ENCODE measurements around the gene SNX17. TPM values are rescaled to one million over a fixed set of nuclear protein-coding genes. Genes with fewer than 3 reads are reported as not detected.

SNX17 gene
- total and polyA plus RNA-seq, 2 of the 13 experiments (the other 11 are each of a cell fraction or from before 2014, with no cell fraction given), result 75.0 to 109 TPM

DNA sequence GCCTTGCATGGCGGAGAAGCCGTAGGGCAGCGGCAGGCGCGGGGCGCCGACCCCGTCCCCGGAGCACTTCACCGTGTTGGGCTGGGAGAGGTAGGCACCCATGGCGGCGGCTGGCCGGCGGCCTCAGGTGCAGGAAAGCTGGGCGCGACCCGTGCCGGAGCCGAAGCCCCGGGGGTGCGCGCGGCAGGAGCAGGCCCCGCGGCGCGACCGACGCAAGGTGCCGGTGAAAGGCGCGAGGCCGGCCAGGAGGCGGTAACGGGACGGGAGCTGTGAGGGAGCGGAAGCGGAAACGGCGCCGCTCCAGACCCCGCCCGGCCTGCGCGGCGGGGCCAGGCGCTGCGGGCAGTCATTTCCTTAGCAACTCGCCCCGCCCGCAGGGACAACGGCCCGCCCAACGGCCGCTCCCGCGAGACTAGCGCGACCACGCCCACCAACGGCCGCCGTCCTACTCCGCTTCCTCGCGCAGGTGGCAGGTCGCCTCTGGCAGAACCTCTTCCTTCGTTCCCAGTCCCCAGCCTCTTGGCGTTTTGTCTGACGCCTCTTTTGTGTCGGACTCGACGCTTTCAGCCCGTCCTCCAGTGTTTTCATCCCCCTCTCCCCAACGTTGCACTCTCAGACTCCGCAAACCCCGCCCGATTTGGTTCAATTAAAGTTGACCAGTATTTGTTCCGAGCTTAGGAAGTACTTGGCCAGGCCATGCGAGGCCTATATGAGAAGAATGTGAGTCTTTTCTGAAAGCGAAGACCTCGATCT, 39.1 kb downstream of the SNX17 start, which contains the start of gene PPM1G (continued):
- TF ChIP-seq BCLAF1 (IDR thresholded peaks at IDR 0.05), result no peak
- TF ChIP-seq GABPA (IDR thresholded peaks at IDR 0.05; ENCODE audit: low read depth, low read length), result peak; percentile 96
- TF ChIP-seq GABPA (CRISPR knock-in tag; IDR thresholded peaks at IDR 0.05; ENCODE audit: low read depth), result peak; percentile 87
- TF ChIP-seq CREB1 (IDR thresholded peaks at IDR 0.05), result 0 out of 2 replicates have a peak, but pooled peaks have one; percentile 21
- TF ChIP-seq CREB1 (CRISPR knock-in tag; IDR thresholded peaks at IDR 0.05), result no peak
- TF ChIP-seq, protein P1, sequence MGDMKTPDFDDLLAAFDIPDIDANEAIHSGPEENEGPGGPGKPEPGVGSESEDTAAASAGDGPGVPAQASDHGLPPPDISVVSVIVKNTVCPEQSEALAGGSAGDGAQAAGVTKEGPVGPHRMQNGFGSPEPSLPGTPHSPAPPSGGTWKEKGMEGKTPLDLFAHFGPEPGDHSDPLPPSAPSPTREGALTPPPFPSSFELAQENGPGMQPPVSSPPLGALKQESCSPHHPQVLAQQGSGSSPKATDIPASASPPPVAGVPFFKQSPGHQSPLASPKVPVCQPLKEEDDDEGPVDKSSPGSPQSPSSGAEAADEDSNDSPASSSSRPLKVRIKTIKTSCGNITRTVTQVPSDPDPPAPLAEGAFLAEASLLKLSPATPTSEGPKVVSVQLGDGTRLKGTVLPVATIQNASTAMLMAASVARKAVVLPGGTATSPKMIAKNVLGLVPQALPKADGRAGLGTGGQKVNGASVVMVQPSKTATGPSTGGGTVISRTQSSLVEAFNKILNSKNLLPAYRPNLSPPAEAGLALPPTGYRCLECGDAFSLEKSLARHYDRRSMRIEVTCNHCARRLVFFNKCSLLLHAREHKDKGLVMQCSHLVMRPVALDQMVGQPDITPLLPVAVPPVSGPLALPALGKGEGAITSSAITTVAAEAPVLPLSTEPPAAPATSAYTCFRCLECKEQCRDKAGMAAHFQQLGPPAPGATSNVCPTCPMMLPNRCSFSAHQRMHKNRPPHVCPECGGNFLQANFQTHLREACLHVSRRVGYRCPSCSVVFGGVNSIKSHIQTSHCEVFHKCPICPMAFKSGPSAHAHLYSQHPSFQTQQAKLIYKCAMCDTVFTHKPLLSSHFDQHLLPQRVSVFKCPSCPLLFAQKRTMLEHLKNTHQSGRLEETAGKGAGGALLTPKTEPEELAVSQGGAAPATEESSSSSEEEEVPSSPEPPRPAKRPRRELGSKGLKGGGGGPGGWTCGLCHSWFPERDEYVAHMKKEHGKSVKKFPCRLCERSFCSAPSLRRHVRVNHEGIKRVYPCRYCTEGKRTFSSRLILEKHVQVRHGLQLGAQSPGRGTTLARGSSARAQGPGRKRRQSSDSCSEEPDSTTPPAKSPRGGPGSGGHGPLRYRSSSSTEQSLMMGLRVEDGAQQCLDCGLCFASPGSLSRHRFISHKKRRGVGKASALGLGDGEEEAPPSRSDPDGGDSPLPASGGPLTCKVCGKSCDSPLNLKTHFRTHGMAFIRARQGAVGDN (CRISPR knock-in tag; IDR thresholded peaks at IDR 0.05), result peak; percentile 99
- no peak; the same call in 1 of the 2 replicates for TF ChIP-seq MED13 (CRISPR knock-in tag; IDR thresholded peaks at IDR 0.05)
- TF ChIP-seq ZNF619 (CRISPR knock-in tag; IDR thresholded peaks at IDR 0.05), result no peak
- TF ChIP-seq ZMYM2 (CRISPR knock-in tag; IDR thresholded peaks at IDR 0.05), result no peak
- TF ChIP-seq ZNF205 (CRISPR knock-in tag; IDR thresholded peaks at IDR 0.05), result peak; percentile 80; the same call in 1 of the 2 replicates
- TF ChIP-seq CREM (IDR thresholded peaks at IDR 0.05), result peak; percentile 48; the same call in 1 of the 2 replicates
- no peak for TF ChIP-seq CREM (CRISPR knock-in tag; IDR thresholded peaks at IDR 0.05)
- TF ChIP-seq, protein P2, sequence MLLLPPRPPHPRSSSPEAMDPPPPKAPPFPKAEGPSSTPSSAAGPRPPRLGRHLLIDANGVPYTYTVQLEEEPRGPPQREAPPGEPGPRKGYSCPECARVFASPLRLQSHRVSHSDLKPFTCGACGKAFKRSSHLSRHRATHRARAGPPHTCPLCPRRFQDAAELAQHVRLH (CRISPR knock-in tag; IDR thresholded peaks at IDR 0.05; ENCODE audit: borderline replicate concordance, low read depth), result peak; percentile 70
- no peak; the same call in 1 of the 2 replicates for TF ChIP-seq ZNF550 (CRISPR knock-in tag; IDR thresholded peaks at IDR 0.05; ENCODE audit: borderline replicate concordance)
- peak; percentile 91 for TF ChIP-seq AGO2 (optimal IDR thresholded peaks at IDR 0.05; ENCODE audit: low read depth, low read length)
- TF ChIP-seq YEATS4 (CRISPR knock-in tag; IDR thresholded peaks at IDR 0.05; ENCODE audit: borderline replicate concordance), result peak; percentile 97
- peak; percentile 27; the same call in 1 of the 2 replicates for TF ChIP-seq ZNF281 (CRISPR knock-in tag; IDR thresholded peaks at IDR 0.05; ENCODE audit: borderline replicate concordance)

Measured in HepG2 (cell line).